Fibroblast of lung (primary cell): ENCODE measurements around the gene ST6GALNAC3.

Source experiments
- EZH2 ChIP-seq: IDR thresholded peaks from 2 replicates; pipeline ENCODE4 v1.5.1; 2012; ENCODE audit warnings: low read length, control low read depth, mild to moderate bottlenecking; ENCODE audit errors: missing control alignments
- TF ChIP-seq, protein P1 (sequence below), 2 donors: IDR thresholded peaks in 1 of 2; conservative IDR thresholded peaks in 1 of 2; 1 replicate in 1 of 2; 2 replicates in 1 of 2; pipeline ENCODE4 v1.5.1; 2011 to 2012; ENCODE audit warnings: low read length in 2 of 2, control low read depth in 1 of 2, inconsistent platforms in 1 of 2, low read depth in 1 of 2, mild to moderate bottlenecking in 1 of 2

DNA sequence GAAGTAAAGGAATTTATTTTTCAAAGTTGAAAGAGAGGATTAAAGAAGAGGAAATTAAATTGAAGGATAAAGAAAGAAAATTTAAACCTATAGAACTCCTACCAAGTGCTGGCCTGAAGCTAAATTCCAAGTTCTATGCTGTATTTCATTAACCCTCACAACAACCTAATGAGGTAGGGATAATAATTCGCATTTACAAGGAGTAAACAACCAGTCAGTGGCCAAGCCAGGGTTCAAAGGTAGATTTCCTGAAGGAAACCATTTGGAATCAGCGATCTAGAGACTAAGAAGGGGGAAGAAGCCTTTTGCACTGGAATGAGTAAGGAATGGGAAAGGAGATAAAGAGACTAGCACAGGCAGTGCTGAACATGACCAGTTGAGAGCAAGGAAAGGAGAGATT lies 526.9 kb downstream of the ST6GALNAC3 start:
- TF ChIP-seq, protein P1, sequence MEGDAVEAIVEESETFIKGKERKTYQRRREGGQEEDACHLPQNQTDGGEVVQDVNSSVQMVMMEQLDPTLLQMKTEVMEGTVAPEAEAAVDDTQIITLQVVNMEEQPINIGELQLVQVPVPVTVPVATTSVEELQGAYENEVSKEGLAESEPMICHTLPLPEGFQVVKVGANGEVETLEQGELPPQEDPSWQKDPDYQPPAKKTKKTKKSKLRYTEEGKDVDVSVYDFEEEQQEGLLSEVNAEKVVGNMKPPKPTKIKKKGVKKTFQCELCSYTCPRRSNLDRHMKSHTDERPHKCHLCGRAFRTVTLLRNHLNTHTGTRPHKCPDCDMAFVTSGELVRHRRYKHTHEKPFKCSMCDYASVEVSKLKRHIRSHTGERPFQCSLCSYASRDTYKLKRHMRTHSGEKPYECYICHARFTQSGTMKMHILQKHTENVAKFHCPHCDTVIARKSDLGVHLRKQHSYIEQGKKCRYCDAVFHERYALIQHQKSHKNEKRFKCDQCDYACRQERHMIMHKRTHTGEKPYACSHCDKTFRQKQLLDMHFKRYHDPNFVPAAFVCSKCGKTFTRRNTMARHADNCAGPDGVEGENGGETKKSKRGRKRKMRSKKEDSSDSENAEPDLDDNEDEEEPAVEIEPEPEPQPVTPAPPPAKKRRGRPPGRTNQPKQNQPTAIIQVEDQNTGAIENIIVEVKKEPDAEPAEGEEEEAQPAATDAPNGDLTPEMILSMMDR (conservative IDR thresholded peaks at IDR 0.05 in 1 of 2, IDR thresholded peaks at IDR 0.05 in 1 of 2; ENCODE audit: low read depth in 1 of 2, low read length in 2 of 2) = no peak
- no peak for TF ChIP-seq EZH2
